Gastroesophageal sphincter (tissue), 4 donors: Measurements from ENCODE around the gene IFNA5. TPM values are rescaled to one million over a fixed set of nuclear protein-coding genes. Genes with fewer than 3 reads are reported as not detected.

ENCODE experiments used
- ATAC-seq: fragments of 150-250 bp; one replicate; pipeline ENCODE4 v1.9.1; 2016; ENCODE audit warnings: mild to moderate bottlenecking, moderate library complexity
- H3K27ac ChIP-seq, 4 donors: fragments of 200-600 bp; sonication (generic) in 3 of 4; 1 replicate in 3 of 4; 2 replicates in 1 of 4; pipeline ENCODE4 v1.5.1; 2016 to 2019
- H3K27me3 ChIP-seq: fragments of 200-600 bp; sonication (generic); one replicate; pipeline ENCODE4 v1.5.1; 2019
- H3K36me3 ChIP-seq, 2 donors: fragments of 200-600 bp; sonication (generic); one replicate each; pipeline ENCODE4 v1.5.1; 2019; ENCODE audit warnings: control low read depth in 1 of 2
- H3K4me1 ChIP-seq, 3 donors: fragments of 200-600 bp; sonication (generic); 1 replicate in 2 of 3; 2 replicates in 1 of 3; pipeline ENCODE4 v1.5.1; 2016 to 2019; ENCODE audit warnings: control low read depth in 2 of 3
- H3K4me3 ChIP-seq, 2 donors: fragments of 200-600 bp; sonication (generic); one replicate each; pipeline ENCODE4 v1.5.1; 2019; ENCODE audit warnings: mild to moderate bottlenecking in 1 of 2, moderate library complexity in 1 of 2
- H3K9me3 ChIP-seq, 3 donors: fragments of 200-600 bp; sonication (generic); one replicate each; pipeline ENCODE4 v1.5.1; 2017 to 2019; ENCODE audit warnings: control low read depth in 2 of 3
- EP300 ChIP-seq: sonication (generic); formaldehyde crosslinking; IDR thresholded peaks from one replicate; pipeline ENCODE4 v1.6.1; 2017; ENCODE audit warnings: antibody characterized with exemption, mild to moderate bottlenecking
- POLR2A ChIP-seq, 2 donors: fragments of 450-650 bp; IDR thresholded peaks; one replicate each; pipeline ENCODE4 v1.6.1; 2017; ENCODE audit warnings: antibody characterized with exemption in 2 of 2, mild to moderate bottlenecking in 2 of 2, moderate library complexity in 1 of 2
- POLR2AphosphoS5 ChIP-seq: sonication (generic); formaldehyde crosslinking; IDR thresholded peaks from one replicate; pipeline ENCODE4 v1.6.1; 2017; ENCODE audit warnings: antibody characterized with exemption
- WGBS, 2 donors: methylation state at CpG; one replicate each; pipeline ENCODE4 v1.1.5; 2018; ENCODE audit warnings: low coverage in 1 of 2; 5-methylcytosine and 5-hydroxymethylcytosine counted together
- total RNA-seq, 4 donors: library from RNA; depleted of rRNA; stranded (reverse); fragments of >200 nt; gene quantifications; one replicate each; pipeline ENCODE4 v1.1.0, GENCODE V29; 2016
- TF ChIP-seq, protein P1 (sequence below), 4 experiments: fragments of 200-600 bp in 2 of 4; fragments of 450-650 bp in 2 of 4; sonication (generic) in 1 of 4; IDR thresholded peaks; one replicate each; pipeline ENCODE4 v1.5.1; 2017 to 2019; ENCODE audit warnings: antibody characterized with exemption in 4 of 4, mild to moderate bottlenecking in 2 of 4, moderate library complexity in 2 of 4

IFNA5 gene
- total RNA-seq, 4 donors from 2014 or later, result not detected

DNA sequence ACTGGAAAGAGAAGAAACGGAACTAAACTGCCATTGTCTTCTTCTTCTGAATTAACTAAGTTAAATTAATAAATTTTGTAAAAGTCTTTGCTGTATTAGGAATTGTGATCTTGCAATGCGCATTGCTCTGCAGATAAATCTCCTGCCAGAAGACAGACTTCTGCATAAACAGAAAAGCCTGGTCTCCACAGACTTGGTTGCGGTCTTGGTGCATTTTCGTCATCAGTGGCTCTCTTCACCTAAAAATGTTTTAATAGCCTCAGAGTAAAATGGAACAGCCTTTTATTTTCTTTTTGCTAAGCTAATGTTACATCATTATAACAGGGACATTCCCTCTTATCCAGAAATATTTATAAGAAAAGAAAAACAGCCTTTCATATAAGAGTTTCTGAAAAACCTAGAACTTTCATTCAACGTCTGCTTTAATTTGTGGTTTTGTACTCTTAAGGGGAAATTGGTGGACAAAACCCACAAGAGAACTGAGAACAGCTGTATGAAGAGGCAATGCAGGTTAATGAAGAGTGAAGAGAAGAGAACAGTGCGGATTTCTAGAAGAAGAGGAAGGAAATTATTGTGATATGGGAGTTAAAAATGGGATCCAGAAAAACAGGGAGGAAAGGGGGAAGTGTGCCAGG is 10.1 kb downstream of the IFNA5 start:
- Histone ChIP-seq H3K27me3 (no peaks in the 10 kb centered on the region), H3K36me3 (no peaks in the 10 kb centered on the region), H3K4me3 (no peak overlapping the region), H3K4me1 (no peaks in the 10 kb centered on the region), H3K9me3 (no peaks in the 10 kb centered on the region), H3K27ac (no peak overlapping the region)
- no peak for TF ChIP-seq POLR2A (IDR thresholded peaks at IDR 0.05)
- TF ChIP-seq, protein P1, sequence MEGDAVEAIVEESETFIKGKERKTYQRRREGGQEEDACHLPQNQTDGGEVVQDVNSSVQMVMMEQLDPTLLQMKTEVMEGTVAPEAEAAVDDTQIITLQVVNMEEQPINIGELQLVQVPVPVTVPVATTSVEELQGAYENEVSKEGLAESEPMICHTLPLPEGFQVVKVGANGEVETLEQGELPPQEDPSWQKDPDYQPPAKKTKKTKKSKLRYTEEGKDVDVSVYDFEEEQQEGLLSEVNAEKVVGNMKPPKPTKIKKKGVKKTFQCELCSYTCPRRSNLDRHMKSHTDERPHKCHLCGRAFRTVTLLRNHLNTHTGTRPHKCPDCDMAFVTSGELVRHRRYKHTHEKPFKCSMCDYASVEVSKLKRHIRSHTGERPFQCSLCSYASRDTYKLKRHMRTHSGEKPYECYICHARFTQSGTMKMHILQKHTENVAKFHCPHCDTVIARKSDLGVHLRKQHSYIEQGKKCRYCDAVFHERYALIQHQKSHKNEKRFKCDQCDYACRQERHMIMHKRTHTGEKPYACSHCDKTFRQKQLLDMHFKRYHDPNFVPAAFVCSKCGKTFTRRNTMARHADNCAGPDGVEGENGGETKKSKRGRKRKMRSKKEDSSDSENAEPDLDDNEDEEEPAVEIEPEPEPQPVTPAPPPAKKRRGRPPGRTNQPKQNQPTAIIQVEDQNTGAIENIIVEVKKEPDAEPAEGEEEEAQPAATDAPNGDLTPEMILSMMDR (IDR thresholded peaks at IDR 0.05), result no peak
- no peak for TF ChIP-seq POLR2AphosphoS5
- TF ChIP-seq EP300, result no peak
- WGBS, 2 donors, result 41 to 60% methylated on average over 6 of the region's 6 CpGs
- ATAC-seq, result no peak

GRCh38 chr9:21294364-21294774 is 10.7 kb downstream of the IFNA5 start:
- Histone ChIP-seq H3K27ac (no peak overlapping the region), H3K4me1 (no peaks in the 10 kb centered on the region), H3K4me3 (no peak overlapping the region), H3K9me3 (no peaks in the 10 kb centered on the region), H3K36me3 (no peaks in the 10 kb centered on the region), H3K27me3 (no peaks in the 10 kb centered on the region)
- TF ChIP-seq EP300 (no peak), POLR2AphosphoS5 (no peak), POLR2A (IDR thresholded peaks at IDR 0.05) (no peak)
- TF ChIP-seq, protein P1 (IDR thresholded peaks at IDR 0.05), result no peak
- 67 to 92% methylated on average over 1 of the region's 1 CpG for WGBS, 2 donors
- no peak for ATAC-seq

DNA sequence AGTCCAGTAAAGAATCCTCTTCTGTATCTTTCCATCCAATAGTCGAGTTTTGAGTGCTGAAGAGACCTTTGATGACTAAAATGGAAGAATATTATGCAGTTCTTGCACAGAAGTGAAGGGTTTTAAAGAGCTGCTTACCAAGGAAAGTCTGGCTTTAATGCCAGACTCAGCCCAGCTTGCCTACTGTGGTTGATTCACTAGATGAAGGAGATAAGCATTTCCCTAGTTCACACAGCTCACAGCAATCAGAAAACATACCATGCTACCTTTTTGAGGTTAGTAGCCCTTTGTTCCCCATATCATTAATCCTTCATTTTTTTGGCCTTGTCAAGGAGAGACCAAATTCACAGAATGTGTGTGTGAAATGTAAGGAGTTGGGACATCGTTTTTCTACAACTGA is 15.3 kb downstream of the IFNA5 start:
- WGBS, 2 donors, result 27 to 39% methylated on average over 2 of the region's 2 CpGs
- no peak for ATAC-seq
- Histone ChIP-seq H3K4me3 (no peak overlapping the region), H3K27ac (no peak overlapping the region), H3K9me3 (no peaks in the 10 kb centered on the region), H3K36me3 (no peaks in the 10 kb centered on the region), H3K27me3 (no peaks in the 10 kb centered on the region), H3K4me1 (no peaks in the 10 kb centered on the region)
- no peak for TF ChIP-seq POLR2AphosphoS5
- no peak for TF ChIP-seq POLR2A (IDR thresholded peaks at IDR 0.05)

- H3K36me3 ChIP-seq, result no peaks in the 10 kb centered on the region
- H3K27ac ChIP-seq, result no peak overlapping the region
- no peaks in the 10 kb centered on the region for H3K4me1 ChIP-seq
- 69 to 82% methylated on average over 3 of the region's 3 CpGs for WGBS, 2 donors
- no peaks in the 10 kb centered on the region for H3K27me3 ChIP-seq
- H3K4me3 ChIP-seq, result no peak overlapping the region
- no peaks in the 10 kb centered on the region for H3K9me3 ChIP-seq
- no peak for ATAC-seq
- TF ChIP-seq POLR2A (IDR thresholded peaks at IDR 0.05), result no peak
- TF ChIP-seq EP300, result no peak
- no peak for TF ChIP-seq POLR2AphosphoS5
- TF ChIP-seq, protein P1 (IDR thresholded peaks at IDR 0.05), result no peak
Measured at GRCh38 chr9:21287280-21287679, 17.8 kb downstream of the IFNA5 start.

DNA sequence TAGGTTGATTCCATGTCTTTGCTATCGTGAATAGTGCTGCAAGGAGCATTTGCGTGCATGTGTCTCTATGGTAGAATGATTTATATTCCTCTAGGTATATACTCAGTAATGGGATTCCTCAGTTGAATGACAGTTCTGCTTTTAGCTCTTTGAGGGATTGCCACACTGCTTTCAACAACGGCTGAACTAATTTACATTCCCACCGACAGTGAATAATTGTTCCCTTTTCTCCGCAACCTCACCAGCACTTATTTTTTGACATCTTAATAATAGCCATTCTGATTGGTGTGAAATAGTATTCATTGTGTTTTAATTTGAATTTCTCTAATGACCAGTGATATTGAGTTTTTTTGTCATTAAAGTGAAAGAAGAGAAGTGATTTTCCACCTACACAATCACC is 18.5 kb downstream of the IFNA5 start:
- TF ChIP-seq EP300, result no peak
- H3K27me3 ChIP-seq, result no peaks in the 10 kb centered on the region
- WGBS, 2 donors, result 79 to 83% methylated on average over 5 of the region's 5 CpGs
- H3K27ac ChIP-seq, result no peak overlapping the region
- H3K4me3 ChIP-seq, result no peak overlapping the region
- no peaks in the 10 kb centered on the region for H3K9me3 ChIP-seq
- ATAC-seq, result no peak
- H3K4me1 ChIP-seq, result no peaks in the 10 kb centered on the region
- no peaks in the 10 kb centered on the region for H3K36me3 ChIP-seq

DNA sequence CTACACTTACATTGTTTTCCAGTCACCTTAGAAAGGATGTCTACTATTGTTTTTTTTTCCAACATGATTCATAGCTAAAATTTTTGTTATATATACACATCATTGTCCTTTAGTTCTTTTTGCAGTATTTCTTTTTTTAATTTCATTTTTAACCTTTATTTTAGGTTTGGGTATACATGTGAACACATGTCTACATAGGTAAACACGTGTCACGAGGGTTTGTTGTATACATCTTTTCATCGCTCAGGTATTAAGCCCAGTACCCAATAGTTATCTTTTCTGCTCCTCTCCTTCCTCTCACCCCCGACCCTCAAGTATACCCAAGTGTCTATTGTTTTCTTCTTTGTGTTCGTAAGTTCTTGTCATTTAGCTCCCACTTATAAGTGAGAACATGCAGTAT is 19.0 kb downstream of the IFNA5 start:
- 81 to 82% methylated on average over 3 to 5 of the region's 5 CpGs for WGBS, 2 donors
- no peak overlapping the region for H3K4me3 ChIP-seq
- no peaks in the 10 kb centered on the region for H3K27me3 ChIP-seq
- no peak overlapping the region for H3K27ac ChIP-seq
- TF ChIP-seq POLR2A (IDR thresholded peaks at IDR 0.05) (no peak), EP300 (no peak), POLR2AphosphoS5 (no peak)
- TF ChIP-seq, protein P1 (IDR thresholded peaks at IDR 0.05), result no peak
- ATAC-seq, result no peak
- no peaks in the 10 kb centered on the region for H3K4me1 ChIP-seq
- no peaks in the 10 kb centered on the region for H3K36me3 ChIP-seq
- H3K9me3 ChIP-seq, result no peaks in the 10 kb centered on the region
